ENCODE measurements around the gene NRL.

The NRL gene

DNA sequence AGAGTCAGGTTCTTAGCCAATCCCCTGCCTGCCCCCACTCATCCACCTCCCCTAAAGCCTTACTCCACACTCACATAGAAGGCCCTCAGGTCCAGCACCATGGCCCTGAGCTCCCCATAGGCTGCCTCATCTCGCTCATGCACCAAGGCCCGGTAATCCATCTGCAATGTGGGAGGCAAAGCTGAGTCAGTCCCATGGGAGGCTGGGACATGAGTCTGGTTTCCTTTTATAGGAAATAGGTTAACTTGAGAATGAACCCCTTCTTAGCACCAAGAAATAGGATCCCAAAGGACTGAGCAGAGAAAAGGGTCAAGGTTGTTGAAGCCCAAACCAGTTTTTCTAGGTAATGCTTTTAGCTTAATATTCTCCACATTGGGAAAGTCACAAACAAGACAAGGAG lies 28.8 kb upstream of the NRL start:
- DNase-seq = no peak

DNA sequence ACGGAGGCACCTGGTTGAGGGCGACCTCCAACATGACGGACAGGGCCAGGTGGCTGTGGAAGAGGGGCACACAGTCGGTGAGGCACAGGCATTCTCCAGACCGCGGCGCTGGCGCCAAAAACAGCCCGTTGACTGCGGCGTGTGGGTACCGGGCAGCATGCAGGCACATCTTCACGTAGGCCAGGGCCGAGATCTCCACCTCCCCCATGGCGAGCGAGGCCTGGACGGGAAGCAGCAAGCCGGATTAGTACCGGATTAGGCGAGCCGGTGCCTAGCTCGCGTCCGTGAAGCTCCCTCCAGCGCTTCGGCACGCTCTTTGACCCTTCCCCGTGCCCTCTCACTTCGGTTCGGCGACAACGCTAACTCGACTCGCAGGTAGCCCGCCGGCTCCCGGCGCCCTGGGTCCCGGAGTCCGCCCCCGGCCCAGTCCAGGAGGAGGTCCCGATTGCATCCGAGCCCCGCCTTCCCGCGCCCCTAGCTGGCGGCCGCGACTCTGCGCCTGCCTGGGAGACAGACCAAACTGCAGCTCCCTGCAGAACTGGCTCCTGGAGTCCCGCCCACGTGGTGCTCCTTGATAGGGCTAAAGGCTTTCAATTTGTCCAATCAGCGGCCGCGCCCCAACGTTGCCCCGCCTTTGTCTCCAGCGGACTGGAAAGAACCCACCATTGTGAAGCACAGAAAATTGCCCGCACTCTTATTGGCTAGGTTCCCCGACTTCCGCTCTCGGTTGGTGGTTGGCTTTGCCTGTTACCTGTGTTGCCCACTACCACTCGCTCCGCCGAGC lies 26.5 kb upstream of the NRL start, which contains the start of gene EMC9:
TSS of gene EMC9 (minus strand) at position 495 of the 784 bp plus-strand sequence. CDS start at position 208, 287 bp downstream.
- DNase-seq = peak; percentile 99

DNA sequence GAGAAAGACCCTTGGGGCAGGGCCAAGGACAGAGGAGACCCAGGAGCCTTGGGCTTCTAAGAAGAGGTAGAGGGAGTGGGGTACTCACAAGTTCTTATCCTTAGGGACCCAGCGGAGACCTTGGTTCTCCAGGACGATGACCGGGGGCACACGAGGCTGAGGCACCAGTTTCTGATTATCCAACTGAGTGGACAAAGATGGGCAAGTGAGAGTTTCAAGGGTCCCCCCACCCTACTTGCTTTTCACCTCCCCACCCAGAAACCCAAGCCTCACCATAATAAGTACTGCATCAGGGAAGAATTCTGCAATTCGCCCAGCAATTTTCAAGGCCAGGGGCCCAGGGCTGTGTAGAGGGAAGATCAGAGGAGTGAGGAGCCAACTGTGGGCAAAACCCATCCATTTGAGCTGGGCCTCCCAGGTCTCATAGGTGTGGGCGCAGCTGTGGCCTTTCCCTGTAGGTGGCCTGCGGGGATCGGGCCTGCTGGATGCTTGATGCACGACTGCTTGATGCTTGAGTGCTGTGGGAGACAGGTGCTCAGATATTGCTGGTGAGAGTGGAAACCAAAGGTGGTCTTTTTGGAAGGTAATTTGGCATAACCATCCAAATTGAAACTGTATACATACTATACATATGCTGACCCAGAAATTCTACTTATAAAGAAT lies 24.7 kb upstream of the NRL start:
- DNase-seq = no peak

DNA sequence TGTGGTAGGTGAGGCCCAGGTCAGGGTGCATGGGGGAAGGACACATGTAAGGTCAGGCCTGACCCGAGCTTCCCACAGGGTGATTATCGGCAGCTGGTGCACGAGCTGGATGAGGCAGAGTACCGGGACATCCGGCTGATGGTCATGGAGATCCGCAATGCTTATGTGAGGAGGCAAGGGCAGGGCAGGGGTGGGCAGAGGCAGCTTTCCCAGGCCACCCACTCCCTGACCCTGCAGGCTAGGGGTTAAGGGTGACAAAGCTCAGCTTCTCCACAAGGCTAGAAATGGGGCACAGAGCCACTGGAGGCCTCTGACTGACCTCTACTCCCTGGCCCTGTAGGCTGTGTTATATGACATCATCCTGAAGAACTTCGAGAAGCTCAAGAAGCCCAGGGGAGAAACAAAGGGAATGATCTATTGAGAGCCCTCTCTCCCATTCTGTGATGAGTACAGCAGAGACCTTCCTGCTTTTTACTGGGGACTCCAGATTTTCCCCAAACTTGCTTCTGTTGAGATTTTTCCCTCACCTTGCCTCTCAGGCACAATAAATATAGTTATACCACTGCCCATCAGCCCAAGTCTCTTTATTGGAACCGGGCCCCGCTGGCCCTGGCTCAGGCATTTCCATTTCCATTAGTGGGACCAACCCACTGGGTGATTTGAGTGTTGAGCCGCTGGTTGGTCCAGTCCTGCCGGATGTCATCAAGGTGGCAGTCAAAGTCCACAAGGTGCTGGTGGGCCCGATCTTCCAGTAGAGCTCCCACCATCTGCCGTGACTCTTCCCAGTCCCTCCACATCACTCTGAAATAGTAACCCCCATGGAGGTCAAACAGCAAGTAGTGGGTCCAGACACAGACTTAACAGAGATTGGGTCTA lies 23.9 kb upstream of the NRL start:
- DNase-seq = no peak

DNA sequence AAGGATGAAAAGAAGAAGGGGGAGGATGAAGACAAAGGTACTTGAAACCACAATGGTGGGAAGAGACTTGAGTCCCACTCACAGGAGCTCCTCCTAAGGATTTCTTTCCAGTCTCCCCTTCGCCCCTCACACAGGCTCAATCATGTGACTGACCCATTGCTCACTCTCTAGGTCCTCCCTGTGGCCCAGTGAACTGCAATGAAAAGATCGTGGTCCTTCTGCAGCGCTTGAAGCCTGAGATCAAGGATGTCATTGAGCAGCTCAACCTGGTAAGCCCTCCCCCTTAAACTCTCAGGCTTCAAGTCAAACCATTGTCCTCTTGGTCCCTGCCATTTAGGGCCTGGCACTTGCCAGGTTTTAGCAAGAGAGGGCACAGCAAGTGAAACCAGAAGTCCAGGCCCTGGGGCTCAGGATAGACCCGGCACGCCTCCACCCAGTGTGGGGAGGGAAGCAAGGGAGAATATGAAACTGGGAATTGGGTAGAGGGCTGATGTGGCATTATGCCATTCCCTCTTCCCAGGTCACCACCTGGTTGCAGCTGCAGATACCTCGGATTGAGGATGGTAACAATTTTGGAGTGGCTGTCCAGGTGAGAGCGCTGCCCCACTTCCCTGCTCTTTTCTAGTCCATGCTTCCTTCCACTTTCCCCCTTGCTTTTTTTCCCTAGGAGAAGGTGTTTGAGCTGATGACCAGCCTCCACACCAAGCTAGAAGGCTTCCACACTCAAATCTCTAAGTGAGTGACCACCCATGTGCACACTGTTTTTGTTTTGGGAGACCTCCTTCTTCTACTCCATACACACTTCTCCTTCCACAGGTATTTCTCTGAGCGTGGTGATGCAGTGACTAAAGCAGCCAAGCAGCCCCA lies 23.0 kb upstream of the NRL start:
- no peak for DNase-seq

DNA sequence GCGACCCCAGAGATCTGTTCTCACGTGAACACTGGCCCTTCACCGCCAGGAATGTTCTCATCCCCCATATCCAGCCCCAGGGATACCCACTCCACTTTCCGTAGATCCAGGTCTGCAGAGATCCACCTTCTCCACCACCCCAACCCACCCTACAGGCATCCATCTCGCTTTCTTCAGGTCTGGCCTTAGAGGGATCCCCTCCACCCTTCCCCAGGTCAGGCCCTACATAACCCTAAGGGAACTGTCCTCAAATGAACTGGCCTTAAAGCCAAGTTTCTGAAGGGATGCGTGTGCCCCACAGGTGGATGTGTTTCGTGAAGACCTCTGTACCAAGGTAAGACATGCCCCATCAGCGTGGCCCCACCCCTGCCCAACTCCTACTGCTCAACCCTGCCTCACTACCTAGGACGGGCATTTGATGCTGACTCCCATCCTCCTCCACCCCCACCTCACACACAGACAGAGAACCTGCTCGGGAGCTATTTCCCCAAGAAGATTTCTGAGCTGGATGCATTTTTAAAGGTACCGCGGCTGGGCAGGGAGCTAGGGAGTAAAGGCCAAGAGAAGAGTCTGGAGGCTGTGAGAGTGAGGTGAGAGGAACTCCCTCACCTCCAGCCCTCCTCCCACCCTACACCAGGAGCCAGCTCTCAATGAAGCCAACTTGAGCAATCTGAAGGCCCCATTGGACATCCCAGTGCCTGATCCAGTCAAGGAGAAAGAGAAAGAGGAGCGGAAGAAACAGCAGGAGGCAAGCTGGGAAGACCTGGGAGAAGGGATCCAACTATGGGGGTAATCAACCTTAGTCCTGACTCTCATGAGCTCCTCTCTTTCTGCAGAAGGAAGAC lies 22.2 kb upstream of the NRL start:
- DNase-seq = no peak

DNA sequence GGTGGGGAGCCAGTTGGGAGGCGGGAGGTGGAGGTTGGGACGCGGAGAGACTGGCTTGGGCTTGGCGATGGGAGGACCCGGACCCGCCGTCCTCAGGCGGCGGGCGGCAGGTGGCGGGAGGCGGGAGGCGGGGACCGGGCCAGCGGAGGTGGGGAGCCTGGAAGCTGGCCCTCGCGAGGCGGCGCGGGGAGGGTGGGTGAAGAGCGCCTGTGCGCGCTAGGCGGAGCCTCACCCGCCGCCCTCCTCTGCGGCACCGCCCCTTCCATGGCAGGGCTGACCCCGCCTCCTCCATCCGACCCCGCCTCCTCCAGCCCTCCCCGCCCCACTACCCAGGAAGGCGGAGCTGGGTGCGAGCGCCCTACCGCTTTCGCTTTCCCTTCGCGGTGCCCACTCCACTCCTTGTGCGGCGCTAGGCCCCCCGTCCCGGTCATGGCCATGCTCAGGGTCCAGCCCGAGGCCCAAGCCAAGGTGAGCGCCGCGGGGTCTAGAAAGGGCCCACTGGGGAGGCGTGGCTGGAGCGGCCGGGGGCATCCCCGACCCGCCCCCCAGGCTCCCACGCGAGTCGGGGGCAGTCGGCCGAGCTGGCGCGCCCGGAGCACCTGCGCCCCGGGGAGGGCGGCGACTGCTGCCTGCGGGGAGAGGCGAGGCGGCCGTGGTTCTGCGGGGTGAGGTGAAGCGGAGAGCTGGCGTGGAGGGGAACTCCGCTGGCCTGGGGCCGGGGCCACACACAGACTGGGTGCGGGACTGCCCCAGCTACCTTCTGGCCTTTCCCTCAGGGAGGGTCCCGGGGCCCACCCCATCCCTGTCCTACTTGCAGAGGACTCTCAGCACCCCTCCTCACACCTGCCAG lies 21.3 kb upstream of the NRL start, which contains the start of gene PSME1:
TSS of gene PSME1 (plus strand) at position 361 of the 850 bp plus-strand sequence. CDS start at position 430, 69 bp downstream.
- peak; percentile 83 for DNase-seq

DNA sequence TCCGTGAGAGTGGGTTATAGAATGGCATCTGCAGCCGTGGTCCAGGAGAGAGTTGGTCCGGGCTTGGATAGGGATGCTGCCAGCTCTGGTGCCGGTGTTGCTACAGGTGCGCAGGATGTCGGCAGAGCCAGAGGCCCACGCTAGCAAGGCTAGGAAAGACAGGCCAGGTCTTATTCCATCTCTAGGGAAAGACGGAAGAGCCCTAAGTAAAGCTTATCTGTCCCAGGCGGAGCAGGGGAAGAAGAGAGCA lies 20.8 kb upstream of the NRL start:
- DNase-seq = no peak

DNA sequence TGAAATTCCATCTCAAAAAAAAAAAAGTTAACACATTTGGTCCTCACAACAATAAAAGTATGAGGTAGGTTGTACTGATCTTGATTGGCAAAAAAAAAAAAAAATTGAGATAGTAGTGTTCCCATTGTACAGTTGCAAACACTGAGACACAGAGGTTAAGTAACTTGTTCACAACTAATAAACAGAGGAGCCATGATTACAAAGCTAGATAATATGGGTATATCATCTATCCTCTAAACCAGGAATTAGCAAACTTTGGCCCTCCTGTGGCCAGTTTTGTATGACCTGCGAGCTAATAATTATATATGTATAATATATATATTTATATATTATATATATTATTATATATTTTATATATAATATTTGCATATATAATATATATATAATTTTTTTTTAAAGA lies 19.0 kb upstream of the NRL start:
- DNase-seq = no peak

DNA sequence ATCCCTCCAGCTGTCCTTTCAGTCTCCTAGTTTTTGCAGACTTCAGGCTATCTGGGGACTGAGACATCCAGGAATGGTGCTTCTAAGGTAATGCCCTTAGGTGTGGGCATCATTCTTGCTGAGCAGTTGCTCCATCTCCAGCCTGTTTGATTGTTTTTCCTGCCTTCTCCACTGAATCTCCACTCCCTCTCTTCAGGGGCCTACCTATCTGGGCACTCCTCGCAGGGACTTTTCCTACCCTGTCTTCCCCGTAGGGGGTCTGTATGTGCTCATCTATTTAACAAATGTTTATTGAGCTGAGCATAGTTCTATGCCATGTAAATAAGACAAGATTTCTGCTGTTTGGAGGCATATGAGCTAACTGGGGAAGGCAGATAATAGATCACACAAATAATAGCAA lies 18.2 kb upstream of the NRL start:
- DNase-seq = no peak

DNA sequence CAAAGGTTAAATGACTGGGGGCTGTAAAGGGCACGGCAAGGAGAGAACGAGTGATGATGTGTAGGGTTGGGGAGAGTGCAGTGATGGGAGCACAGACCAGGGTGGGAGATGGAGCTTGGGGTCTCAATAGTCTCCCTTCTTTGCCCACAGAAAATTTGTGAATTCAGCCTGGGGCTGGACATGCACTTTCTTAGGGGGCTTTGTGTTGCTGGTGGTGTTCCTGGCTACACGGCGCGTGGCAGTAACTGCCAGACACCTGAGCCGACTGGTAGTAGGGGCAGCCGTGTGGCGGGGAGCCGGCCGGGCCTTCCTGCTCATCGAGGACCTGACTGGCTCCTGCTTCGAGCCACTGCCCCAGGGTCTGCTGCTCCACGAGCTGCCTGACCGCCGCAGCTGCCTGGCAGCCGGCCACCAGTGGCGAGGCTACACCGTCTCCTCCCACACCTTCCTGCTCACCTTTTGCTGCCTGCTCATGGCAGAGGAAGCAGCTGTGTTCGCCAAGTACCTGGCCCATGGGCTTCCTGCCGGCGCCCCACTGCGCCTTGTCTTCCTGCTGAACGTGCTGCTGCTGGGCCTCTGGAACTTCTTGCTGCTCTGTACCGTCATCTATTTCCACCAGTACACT lies 17.4 kb upstream of the NRL start:
- DNase-seq = no peak

DNA sequence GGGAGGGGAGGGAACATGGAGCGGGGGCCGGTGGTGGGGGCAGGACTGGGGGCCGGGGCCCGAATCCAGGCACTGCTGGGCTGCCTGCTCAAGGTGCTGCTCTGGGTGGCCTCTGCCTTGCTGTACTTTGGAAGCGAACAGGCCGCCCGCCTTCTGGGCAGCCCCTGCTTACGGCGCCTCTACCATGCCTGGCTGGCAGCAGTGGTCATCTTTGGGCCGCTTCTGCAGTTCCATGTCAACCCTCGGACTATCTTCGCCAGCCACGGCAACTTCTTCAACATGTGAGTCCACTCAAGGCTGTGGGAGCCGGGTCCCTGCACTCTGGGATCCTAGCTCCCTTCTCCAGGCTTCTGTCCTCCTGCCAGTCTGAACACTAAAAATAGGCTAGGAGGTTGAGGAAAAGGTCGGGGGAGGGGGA lies 16.8 kb upstream of the NRL start:
- DNase-seq = no peak

DNA sequence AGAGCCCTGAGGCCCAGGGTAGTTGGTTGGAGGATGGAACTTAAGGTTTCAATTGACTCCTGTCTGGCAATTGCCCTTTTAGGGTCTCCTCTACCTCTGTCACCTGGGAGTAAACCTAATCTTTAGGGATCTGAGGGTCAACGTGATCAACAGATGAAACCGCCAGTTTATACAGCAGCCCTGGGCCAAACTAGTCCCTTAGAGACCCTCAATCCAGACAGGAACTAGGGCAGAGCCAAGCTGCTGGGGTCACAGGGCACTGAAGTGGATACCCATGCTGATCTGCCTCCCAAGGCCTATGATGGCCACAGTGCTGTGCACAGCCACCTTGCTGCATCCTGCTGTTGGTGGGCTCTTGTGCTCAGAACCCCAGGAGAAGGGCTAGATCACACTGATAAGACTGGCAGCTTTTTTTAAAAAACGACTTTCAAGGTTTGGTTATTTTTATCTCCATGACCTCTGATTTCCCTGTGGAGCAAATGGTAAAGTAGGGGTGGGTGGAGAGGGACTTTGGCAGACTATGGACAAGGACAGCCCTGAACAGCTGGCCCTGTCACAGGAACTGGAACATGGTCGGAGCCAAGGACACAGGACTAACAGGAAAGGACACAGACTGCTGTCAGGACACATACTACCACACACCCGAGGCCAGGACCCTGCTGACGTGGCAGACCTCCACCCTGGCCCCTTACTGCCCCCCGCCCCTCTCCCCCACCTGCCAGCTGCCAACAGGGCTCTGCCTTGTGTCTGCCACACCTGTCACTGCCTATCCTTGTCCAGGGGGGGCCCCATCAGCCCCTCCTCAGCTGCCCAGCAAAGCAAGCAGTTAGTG lies 16.2 kb upstream of the NRL start:
- DNase-seq = no peak

DNA sequence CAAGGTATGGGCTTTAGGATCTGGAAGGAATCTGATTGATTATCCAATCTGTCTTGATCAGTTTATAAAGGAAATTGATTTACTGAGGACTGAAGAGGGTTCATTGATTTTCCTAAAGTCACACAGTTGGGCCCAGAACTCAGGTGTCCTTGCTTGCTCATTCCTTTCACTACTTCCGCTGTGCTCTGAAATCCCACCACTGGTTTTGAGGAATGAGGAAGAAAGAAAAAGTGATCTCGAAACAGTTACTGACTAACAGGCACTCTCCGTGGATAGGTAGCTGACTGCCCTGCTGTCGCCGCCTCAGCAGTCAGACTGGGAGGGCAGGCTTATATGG lies 15.6 kb upstream of the NRL start, which contains the start of gene FITM1:
TSS of gene FITM1 (plus strand) at position 280 of the 337 bp plus-strand sequence. CDS start 905 bp downstream, outside the sequence.
- no peak for DNase-seq

DNA sequence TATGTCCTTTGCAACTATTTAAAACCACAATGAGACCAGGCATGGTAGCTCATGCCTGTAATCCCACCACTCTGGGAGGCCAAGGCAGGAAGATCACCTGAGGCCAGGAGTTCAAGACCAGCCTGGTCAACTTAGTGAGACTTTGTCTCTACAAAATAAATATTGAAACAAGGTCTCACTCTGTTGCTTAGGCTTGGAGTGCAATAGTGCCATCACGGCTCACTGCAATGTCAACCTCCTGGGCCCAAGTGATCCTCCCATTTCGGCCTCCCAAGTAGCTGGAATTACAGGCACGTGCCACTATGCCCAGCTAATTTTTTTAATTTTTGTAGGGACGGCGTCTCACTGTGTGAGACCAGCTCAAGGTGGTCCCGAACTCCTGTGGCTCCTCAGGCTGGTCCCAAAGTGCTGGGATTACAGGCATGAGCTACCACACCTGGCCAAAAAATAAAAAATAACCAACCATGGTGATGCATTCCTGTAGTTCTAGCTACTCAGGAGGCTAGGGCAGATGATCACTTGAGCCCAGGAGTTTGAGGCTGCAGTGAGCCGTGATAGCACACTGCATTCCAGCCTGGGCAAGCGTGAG lies 14.8 kb upstream of the NRL start:
- DNase-seq = no peak

DNA sequence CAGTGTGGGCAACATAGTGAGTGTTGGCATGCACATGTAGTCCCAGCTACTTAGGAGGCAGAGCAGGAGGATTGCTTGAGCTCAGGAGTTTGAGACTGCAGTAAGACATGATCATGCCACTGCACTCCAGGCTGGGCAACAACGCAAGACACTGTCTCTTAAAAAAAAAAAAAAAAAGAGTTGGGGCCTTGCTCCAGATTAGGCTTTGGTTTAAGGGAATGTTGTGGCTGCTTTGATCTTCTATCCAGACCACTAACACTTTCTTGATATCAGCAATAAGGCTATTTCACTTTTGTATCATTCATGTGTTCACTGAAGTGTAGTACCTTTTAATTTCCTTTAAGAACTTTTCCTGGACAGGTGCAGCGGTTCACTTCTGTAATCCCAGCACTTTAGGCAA lies 12.9 kb upstream of the NRL start:
- no peak for DNase-seq

DNA sequence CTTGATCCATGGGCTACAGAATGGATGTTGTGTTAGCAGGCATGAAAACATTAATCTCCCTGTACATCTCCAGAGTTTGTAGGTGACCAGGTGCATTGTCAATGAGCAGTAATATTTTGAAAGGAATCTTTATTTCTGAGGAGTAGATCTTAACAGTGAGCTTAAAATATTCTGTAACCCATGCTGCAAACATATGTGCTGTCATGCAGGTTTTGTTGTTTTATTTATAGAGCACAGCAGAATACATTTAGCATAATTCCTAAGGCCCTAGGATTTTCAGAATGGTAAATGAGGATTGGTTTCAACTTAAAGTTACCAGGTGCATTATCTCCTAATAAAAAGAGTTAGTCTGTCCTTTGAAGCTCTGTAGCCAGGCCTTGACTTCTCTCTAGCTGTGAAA lies 12.2 kb upstream of the NRL start:
- no peak for DNase-seq

DNA sequence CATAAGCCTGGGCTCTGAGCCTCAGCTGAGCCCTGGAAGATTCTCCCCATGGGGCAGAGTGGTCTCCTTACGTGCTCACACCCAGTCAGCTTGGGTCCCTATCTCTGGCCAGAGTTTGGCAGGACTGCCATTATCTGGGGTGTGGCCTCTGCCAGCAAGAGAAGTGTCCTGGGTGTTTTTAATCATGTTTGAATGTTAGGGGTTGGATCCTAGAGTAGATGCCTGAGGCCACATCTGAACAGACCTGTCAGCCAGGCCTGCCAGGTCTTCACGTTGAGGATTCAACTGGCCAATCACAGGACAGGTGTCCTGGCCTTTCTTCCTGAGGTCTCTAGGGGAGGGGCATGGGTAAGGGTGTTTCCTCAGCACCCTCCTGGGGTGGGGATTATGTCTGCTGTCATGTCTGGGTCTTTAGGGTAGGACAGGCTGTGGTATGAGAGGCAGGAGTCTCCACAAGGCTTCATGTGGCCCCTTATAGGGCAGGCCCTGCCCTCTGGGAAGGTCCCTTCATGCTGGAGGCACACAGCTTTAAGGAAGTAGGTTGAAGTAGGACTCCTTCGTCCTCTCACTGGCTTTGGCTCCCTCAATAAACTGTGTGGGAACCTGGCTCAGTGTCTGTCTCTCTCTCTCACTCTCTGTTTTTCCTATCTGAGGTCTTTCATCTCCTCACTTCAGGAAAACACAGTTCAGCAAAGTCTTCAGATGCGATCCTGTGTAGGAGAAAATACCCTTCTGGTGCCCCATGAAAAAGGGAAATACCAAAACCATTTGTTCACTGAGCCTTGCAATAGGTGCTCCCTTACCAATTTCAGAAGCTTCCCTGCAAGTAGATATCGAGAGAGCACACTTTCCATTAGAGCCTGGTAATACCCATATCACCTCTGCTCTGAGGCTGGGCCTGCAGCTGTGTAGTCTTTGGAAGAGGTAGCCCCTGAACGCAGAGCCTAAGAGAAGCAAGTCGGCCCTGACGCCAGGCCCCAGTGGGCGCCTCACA lies 9.0 kb upstream of the NRL start:
- DNase-seq = no peak
